NOMO-1 (cell line): ENCODE data around the gene MTHFD1L.

Source experiments
- DNase-seq, 2 experiments: peaks; one replicate each; lab custom pipeline; 2025; ENCODE audit not compliant: unreplicated experiment in 2 of 2; lab: John Stamatoyannopoulos, UW

MTHFD1L gene

GRCh38 chr6:151088963-151089362 is 223.5 kb downstream of the MTHFD1L start:
- no peak for DNase-seq

GRCh38 chr6:151089978-151090377 is 224.5 kb downstream of the MTHFD1L start:
- DNase-seq: no peak

GRCh38 chr6:151091571-151091970 is 226.1 kb downstream of the MTHFD1L start:
- DNase-seq: no peak

GRCh38 chr6:151092591-151092990 is 227.1 kb downstream of the MTHFD1L start:
- DNase-seq: no peak

GRCh38 chr6:151093706-151094105 is 228.2 kb downstream of the MTHFD1L start:
- DNase-seq: no peak

- no peak for DNase-seq
These were observed 230.2 kb downstream of the MTHFD1L start for GRCh38 chr6:151095538-151096254.

- DNase-seq: no peak
These were observed 230.7 kb downstream of the MTHFD1L start for GRCh38 chr6:151096255-151096612.

- no peak for DNase-seq
These were observed 231.4 kb downstream of the MTHFD1L start for GRCh38 chr6:151096691-151097606.

- DNase-seq: no peak
These were observed 232.7 kb downstream of the MTHFD1L start for GRCh38 chr6:151098166-151098565.

- DNase-seq: no peak
These were observed 234.8 kb downstream of the MTHFD1L start for GRCh38 chr6:151100326-151100725.

- DNase-seq: no peak
These were observed 235.8 kb downstream of the MTHFD1L start for GRCh38 chr6:151101161-151101815.

- DNase-seq: no peak
These were observed 236.6 kb downstream of the MTHFD1L start for GRCh38 chr6:151101816-151102694.

GRCh38 chr6:151103266-151103665 is 237.8 kb downstream of the MTHFD1L start:
- DNase-seq: no peak

- no peak for DNase-seq
These were observed 242.5 kb downstream of the MTHFD1L start for GRCh38 chr6:151107897-151108427.

GRCh38 chr6:151108548-151108947 is 243.0 kb downstream of the MTHFD1L start:
- no peak for DNase-seq

GRCh38 chr6:151109361-151109760 is 243.9 kb downstream of the MTHFD1L start:
- no peak for DNase-seq

- no peak for DNase-seq
These were observed 244.5 kb downstream of the MTHFD1L start for GRCh38 chr6:151109869-151110575.

GRCh38 chr6:151110576-151110905 is 245.0 kb downstream of the MTHFD1L start:
- DNase-seq: no peak

GRCh38 chr6:151111670-151112069 is 246.2 kb downstream of the MTHFD1L start:
- DNase-seq: no peak

- no peak for DNase-seq
These were observed 246.6 kb downstream of the MTHFD1L start for GRCh38 chr6:151112130-151112529.
